Cardiac muscle cell (in vitro differentiated cells and primary cell): ENCODE measurements around the gene RFX2. TPM values are rescaled to one million over a fixed set of nuclear protein-coding genes. Genes with fewer than 3 reads are reported as not detected.

Experiments
- DNase-seq, 2 donors: peaks; one replicate each; pipeline versions ENCODE4 v3.0.0 to v3.0.0-alpha.2; 2010 to 2017; ENCODE audit warnings: low read depth in 1 of 2, low spot score in 1 of 2
- H3K27ac ChIP-seq: fragments of 200-600 bp; sonication (generic); 2 replicates; pipeline ENCODE4 v1.5.1; 2016
- H3K27me3 ChIP-seq: fragments of 200-600 bp; sonication (generic); 2 replicates; pipeline ENCODE4 v1.6.0; 2016; ENCODE audit warnings: control low read depth
- H3K36me3 ChIP-seq: fragments of 200-600 bp; sonication (generic); 2 replicates; pipeline ENCODE4 v1.5.1; 2016; ENCODE audit warnings: control low read depth
- H3K4me1 ChIP-seq: fragments of 200-600 bp; sonication (generic); 2 replicates; pipeline ENCODE4 v1.8.1; 2017; ENCODE audit warnings: low read depth, mild to moderate bottlenecking, mixed run types
- H3K4me3 ChIP-seq: fragments of 200-600 bp; sonication (generic); 2 replicates; pipeline ENCODE4 v1.5.1; 2016; ENCODE audit warnings: mild to moderate bottlenecking
- H3K9me3 ChIP-seq: fragments of 200-600 bp; sonication (generic); 2 replicates; pipeline ENCODE4 v1.5.1; 2017; ENCODE audit warnings: low read depth, mild to moderate bottlenecking, control low read depth
- CTCF ChIP-seq: IDR thresholded peaks from 2 replicates; pipeline ENCODE4 v1.5.1; 2012; ENCODE audit warnings: low read depth, mild to moderate bottlenecking, low read length
- polyA plus RNA-seq: library from polyadenylated mRNA; unstranded; fragments of >200 nt; fragmentation: Nextera tagmentation; extraction: Ambion mirVana; gene quantifications from 2 replicates; pipeline ENCODE4 v1.2.1, GENCODE V29; 2016
- total RNA-seq: library from RNA; depleted of rRNA; stranded (reverse); fragments of >200 nt; gene quantifications from 2 replicates; pipeline ENCODE4 v1.2.3, GENCODE V29; 2016

The RFX2 gene
- total and polyA plus RNA-seq, 2 experiments from 2014 or later: 3.0 to 3.9 TPM

DNA sequence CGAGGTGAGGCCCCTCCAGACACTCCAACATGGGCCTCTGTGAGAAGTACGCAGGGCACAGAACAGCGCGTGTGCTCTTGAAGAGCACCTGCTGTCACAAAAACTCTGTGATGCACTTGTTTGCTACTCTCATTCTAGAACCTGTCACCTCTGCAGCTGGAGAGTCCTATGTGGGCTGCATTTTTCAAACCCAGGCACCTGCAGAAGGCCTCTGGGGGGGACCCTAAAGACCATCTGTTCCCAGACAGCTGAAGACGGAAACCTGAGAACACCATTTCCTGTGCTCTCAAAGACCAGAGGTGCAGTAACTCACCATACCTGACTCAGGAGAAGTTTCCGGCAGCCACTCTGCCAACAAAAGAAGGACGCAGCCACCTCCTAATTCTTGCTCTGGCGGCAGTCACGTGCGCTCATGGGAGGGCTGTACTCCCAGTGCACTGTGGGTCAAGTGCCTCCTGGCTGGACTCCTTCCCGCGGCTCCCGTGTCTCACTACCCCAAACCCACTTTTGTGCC lies 160.5 kb downstream of the RFX2 start:
- no peaks in the 10 kb centered on the region for H3K36me3 ChIP-seq
- H3K9me3 ChIP-seq: no peaks in the 10 kb centered on the region
- peaks cover 45% of the 10 kb centered on the region for H3K4me1 ChIP-seq
- TF ChIP-seq CTCF: no peak
- H3K27ac ChIP-seq: no peak overlapping the region
- no peak overlapping the region for H3K4me3 ChIP-seq
- no peaks in the 10 kb centered on the region for H3K27me3 ChIP-seq
- no peak for DNase-seq

- Histone ChIP-seq H3K4me1 (peaks cover 38% of the 10 kb centered on the region), H3K27ac (peak overlapping the region; percentile 41), H3K4me3 (no peak overlapping the region), H3K36me3 (no peaks in the 10 kb centered on the region), H3K27me3 (no peaks in the 10 kb centered on the region), H3K9me3 (no peaks in the 10 kb centered on the region)
- peak in 1 of 2 donors; percentile 33 for DNase-seq
- TF ChIP-seq CTCF: no peak
Measured at GRCh38 chr19:5948752-5949564, 161.3 kb downstream of the RFX2 start.

DNA sequence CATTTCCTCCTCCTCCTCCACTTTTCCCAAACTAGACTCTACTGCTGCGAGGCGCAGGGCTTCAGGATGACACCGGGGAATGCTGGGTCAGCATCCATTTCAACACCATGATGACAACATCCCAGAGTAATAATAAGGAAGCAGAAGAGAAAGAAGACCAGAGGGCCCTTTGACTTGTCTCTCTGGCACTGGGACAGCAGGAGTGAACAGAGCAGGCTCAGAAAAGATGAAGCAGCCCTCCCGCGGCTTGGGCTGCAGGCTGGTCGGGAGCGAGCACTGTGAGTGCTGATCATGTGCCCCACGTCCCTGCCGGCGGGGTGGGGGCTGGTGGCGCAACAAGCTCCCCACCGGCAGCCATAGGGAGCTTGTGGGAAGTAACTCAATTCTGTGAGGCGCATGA lies 162.9 kb downstream of the RFX2 start:
- Histone ChIP-seq H3K4me1 (peaks cover 23% of the 10 kb centered on the region), H3K9me3 (no peaks in the 10 kb centered on the region), H3K4me3 (no peak overlapping the region), H3K27ac (no peak overlapping the region), H3K27me3 (no peaks in the 10 kb centered on the region), H3K36me3 (no peaks in the 10 kb centered on the region)
- peak in 1 of 2 donors; percentile 88 for DNase-seq
- no peak for TF ChIP-seq CTCF

DNA sequence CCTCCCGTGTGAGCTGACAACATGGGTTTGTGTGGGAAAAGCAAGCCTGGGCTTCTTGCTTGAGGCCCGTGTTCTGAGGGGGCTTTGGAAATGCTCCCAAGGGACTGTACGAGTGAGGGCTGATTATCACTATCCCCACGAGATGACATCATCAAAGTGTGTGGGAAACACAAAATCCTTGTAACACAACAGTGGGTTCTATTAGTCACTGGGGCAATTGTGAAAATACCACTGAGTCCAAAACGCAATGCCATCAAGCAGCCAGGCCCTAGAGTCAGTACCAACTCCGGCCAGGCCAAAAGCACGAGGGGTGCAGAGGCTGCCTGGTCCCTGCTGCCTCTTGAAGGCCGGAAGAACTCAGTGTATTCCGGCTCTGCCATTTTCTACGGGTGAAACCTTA lies 166.7 kb downstream of the RFX2 start:
- Histone ChIP-seq H3K4me3 (no peak overlapping the region), H3K27me3 (no peaks in the 10 kb centered on the region), H3K36me3 (peaks cover 7% of the 10 kb centered on the region), H3K27ac (no peak overlapping the region), H3K9me3 (no peaks in the 10 kb centered on the region), H3K4me1 (no peaks in the 10 kb centered on the region)
- TF ChIP-seq CTCF: no peak
- DNase-seq: peak in 1 of 2 donors; percentile 73

Other genes starting within 250 kb of the RFX2 start
- 1.5 TPM in 1 of 2 replicates, not detected in the other for gene FUT5, start 240.0 kb downstream of the RFX2 start, total RNA-seq
- gene FUT5, start 240.0 kb downstream of the RFX2 start, polyA plus RNA-seq: 8.9 TPM in 1 of 2 replicates, not detected in the other
- 295 and 485 TPM in 2 replicates for gene NDUFA11, start 206.7 kb downstream of the RFX2 start, total RNA-seq
- gene NDUFA11, start 206.7 kb downstream of the RFX2 start, polyA plus RNA-seq: 738 and 760 TPM in 2 replicates
- 13.0 and 23.1 TPM in 2 replicates for gene VMAC, start 205.6 kb downstream of the RFX2 start, total RNA-seq
- 3.9 and 6.2 TPM in 2 replicates for gene VMAC, start 205.6 kb downstream of the RFX2 start, polyA plus RNA-seq
- 14.4 and 23.6 TPM in 2 replicates for gene CAPS, start 196.2 kb downstream of the RFX2 start, total RNA-seq
- 14.1 and 17.7 TPM in 2 replicates for gene CAPS, start 196.2 kb downstream of the RFX2 start, polyA plus RNA-seq
- 102 and 108 TPM in 2 replicates for gene RANBP3, start 132.4 kb downstream of the RFX2 start, total RNA-seq
- gene RANBP3, start 132.4 kb downstream of the RFX2 start, polyA plus RNA-seq: 17.7 and 18.3 TPM in 2 replicates
- gene ACSBG2, start 25.2 kb upstream of the RFX2 start, total RNA-seq: not detected in 2 replicates
- 0.21 TPM in 1 of 2 replicates, not detected in the other for gene ACSBG2, start 25.2 kb upstream of the RFX2 start, polyA plus RNA-seq
- 46.9 and 54.1 TPM in 2 replicates for gene MLLT1, start 169.5 kb upstream of the RFX2 start, total RNA-seq
- gene MLLT1, start 169.5 kb upstream of the RFX2 start, polyA plus RNA-seq: 25.7 and 31.1 TPM in 2 replicates
- not detected in 2 replicates for gene ACER1, start 223.1 kb upstream of the RFX2 start, total RNA-seq
- not detected in 2 replicates for gene ACER1, start 223.1 kb upstream of the RFX2 start, polyA plus RNA-seq